Measurements from ENCODE around the gene CDKN2AIP. TPM values are rescaled to one million over a fixed set of nuclear protein-coding genes. Genes with fewer than 3 reads are reported as not detected.
A peak's percentile ranks its signal among the peaks of the same experiment; 100 is the strongest.

CDKN2AIP gene
- total RNA-seq, 2 donors from 2014 or later = 14.1 to 15.3 TPM

- WGBS, 2 experiments (ENCODE audit: insufficient coverage in 1 of 2, insufficient read length in 1 of 2) = 2 to 3% methylated on average over 12 to 30 of the region's 30 CpGs
- H3K27ac ChIP-seq (ENCODE audit: low read depth, low read length) = peak overlapping the region; percentile 99
- H3K36me3 ChIP-seq (ENCODE audit: control insufficient read depth, insufficient read depth, low read length) = peaks cover 30% of the 10 kb centered on the region
- H3K4me1 Mint-ChIP-seq = peaks cover 31% of the 10 kb centered on the region
- peaks cover 4% of the 10 kb centered on the region for H3K4me1 ChIP-seq (ENCODE audit: control insufficient read depth, insufficient read depth, low read length)
- peak overlapping the region; percentile 99 for H3K27ac Mint-ChIP-seq
- peaks cover 29% of the 10 kb centered on the region for H3K36me3 Mint-ChIP-seq (ENCODE audit: low read depth)
- peak overlapping the region; percentile 87 for H3K9ac ChIP-seq (ENCODE audit: extremely low read depth, low read length, poor library complexity, severe bottlenecking)
- no peaks in the 10 kb centered on the region for H3K9me3 ChIP-seq (ENCODE audit: control insufficient read depth, low read length)
- no peak for DNase-seq
- H3K27me3 ChIP-seq (ENCODE audit: control insufficient read depth, insufficient read depth, low read length, poor library complexity, severe bottlenecking) = no peaks in the 10 kb centered on the region
- peak overlapping the region; percentile 93 for H3K4me3 Mint-ChIP-seq
- peak overlapping the region; percentile 93 for H3K4me3 ChIP-seq (ENCODE audit: low read length)
- H3K27me3 Mint-ChIP-seq (ENCODE audit: insufficient read depth) = no peaks in the 10 kb centered on the region
- peak; percentile 42 for TF ChIP-seq CTCF (conservative IDR thresholded peaks at IDR 0.05)
- H3K9me3 Mint-ChIP-seq = no peaks in the 10 kb centered on the region
Observed at GRCh38 chr4:183443655-183444213, 702 bp upstream of the CDKN2AIP start.

GRCh38 chr4:183445097-183445428 lies 627 bp downstream of the CDKN2AIP start:
- peak overlapping the region; percentile 93 for H3K4me3 ChIP-seq (ENCODE audit: low read length)
- peaks cover 4% of the 10 kb centered on the region for H3K4me1 ChIP-seq (ENCODE audit: control insufficient read depth, insufficient read depth, low read length)
- H3K36me3 ChIP-seq (ENCODE audit: control insufficient read depth, insufficient read depth, low read length) = peaks cover 43% of the 10 kb centered on the region
- no peak for TF ChIP-seq CTCF (conservative IDR thresholded peaks at IDR 0.05)
- peak overlapping the region; percentile 99 for H3K27ac ChIP-seq (ENCODE audit: low read depth, low read length)
- Mint-ChIP-seq H3K4me1 (peaks cover 31% of the 10 kb centered on the region), H3K4me3 (peak overlapping the region; percentile 93), H3K27me3 (ENCODE audit: insufficient read depth) (no peaks in the 10 kb centered on the region), H3K36me3 (ENCODE audit: low read depth) (peaks cover 37% of the 10 kb centered on the region), H3K9me3 (no peaks in the 10 kb centered on the region), H3K27ac (peak overlapping the region; percentile 93)
- no peaks in the 10 kb centered on the region for H3K27me3 ChIP-seq (ENCODE audit: control insufficient read depth, insufficient read depth, low read length, poor library complexity, severe bottlenecking)
- 0 to 2% methylated on average over 7 to 26 of the region's 26 CpGs for WGBS, 2 experiments (ENCODE audit: insufficient coverage in 1 of 2, insufficient read length in 1 of 2)
- DNase-seq = no peak
- H3K9me3 ChIP-seq (ENCODE audit: control insufficient read depth, low read length) = no peaks in the 10 kb centered on the region
- peak overlapping the region; percentile 87 for H3K9ac ChIP-seq (ENCODE audit: extremely low read depth, low read length, poor library complexity, severe bottlenecking)

GRCh38 chr4:183447646-183448045 lies 3.2 kb downstream of the CDKN2AIP start:
- TF ChIP-seq CTCF (conservative IDR thresholded peaks at IDR 0.05) = no peak
- peaks cover 15% of the 10 kb centered on the region for H3K4me1 Mint-ChIP-seq
- no peak for DNase-seq
- peaks cover 57% of the 10 kb centered on the region for H3K36me3 Mint-ChIP-seq (ENCODE audit: low read depth)
- no peak overlapping the region for H3K27ac ChIP-seq (ENCODE audit: low read depth, low read length)
- no peaks in the 10 kb centered on the region for H3K4me1 ChIP-seq (ENCODE audit: control insufficient read depth, insufficient read depth, low read length)
- peaks cover 49% of the 10 kb centered on the region for H3K36me3 ChIP-seq (ENCODE audit: control insufficient read depth, insufficient read depth, low read length)
- H3K9me3 Mint-ChIP-seq = no peaks in the 10 kb centered on the region
- H3K27me3 Mint-ChIP-seq (ENCODE audit: insufficient read depth) = no peaks in the 10 kb centered on the region
- no peak overlapping the region for H3K4me3 Mint-ChIP-seq
- no peak overlapping the region for H3K27ac Mint-ChIP-seq
- peak overlapping the region; percentile 93 for H3K4me3 ChIP-seq (ENCODE audit: low read length)
- 85 to 92% methylated on average over 3 to 5 of the region's 5 CpGs for WGBS, 2 experiments (ENCODE audit: insufficient coverage in 1 of 2, insufficient read length in 1 of 2)
- no peaks in the 10 kb centered on the region for H3K27me3 ChIP-seq (ENCODE audit: control insufficient read depth, insufficient read depth, low read length, poor library complexity, severe bottlenecking)
- H3K9me3 ChIP-seq (ENCODE audit: control insufficient read depth, low read length) = no peaks in the 10 kb centered on the region
- H3K9ac ChIP-seq (ENCODE audit: extremely low read depth, low read length, poor library complexity, severe bottlenecking) = no peak overlapping the region
